GM12878 (cell line): Measurements from ENCODE around the gene RPS3. TPM values are rescaled to one million over a fixed set of nuclear protein-coding genes. Genes with fewer than 3 reads are reported as not detected.

Source experiments
- ATAC-seq: fragments of 200-7000 bp; cut with Tn5 transposase; 3 replicates; pipeline ENCODE4 v1.9.1; 2020; ENCODE audit warnings: mild to moderate bottlenecking, moderate library complexity
- BruUV-seq: library from RNA; stranded (reverse); fragments of 400-500 nt; replicated peaks from 2 replicates; lab custom pipeline; 2021; lab: Mats Ljungman, UMichigan
- CTCF ChIA-PET: fragments of 300-600 bp; sonication (Branson Sonifier 250); formaldehyde crosslinking; extraction: SDS; loops from one replicate; lab custom pipeline; 2021; ENCODE audit warnings: inconsistent platforms; lab: Yijun Ruan, JAX
- POLR2A ChIA-PET: fragments of 350-600 bp; formaldehyde crosslinking; extraction: SDS; loops from one replicate; lab custom pipeline; 2021; ENCODE audit warnings: inconsistent platforms; lab: Charles Lee
- RAD21 ChIA-PET: fragments of 300-600 bp; sonication (Branson Sonifier 250); formaldehyde crosslinking; loops from one replicate; lab custom pipeline; 2023; ENCODE audit warnings: antibody characterized with exemption; ENCODE audit not compliant: unreplicated experiment; lab: Charles Lee
- SMC1A ChIA-PET: fragments of 300-600 bp; sonication (Branson Sonifier 250); formaldehyde crosslinking; loops from one replicate; lab custom pipeline; 2023; ENCODE audit not compliant: unreplicated experiment, uncharacterized antibody; lab: Charles Lee
- DNase-seq: peaks from one replicate; pipeline ENCODE4 v3.0.0-alpha.2; 2011; ENCODE audit warnings: low read depth, low spot score
- FAIRE-seq: peaks from 3 replicates; lab custom pipeline; 2011; peaks lifted over from hg19 to GRCh38; lab: Jason Lieb, UNC
- H2AFZ ChIP-seq: 2 replicates; pipeline ENCODE4 v1.6.0; 2011; ENCODE audit warnings: low read depth, low read length, control low read depth; ENCODE audit not compliant: control insufficient read depth
- H3K27ac ChIP-seq: 2 replicates; pipeline ENCODE4 v1.5.1; 2011; ENCODE audit warnings: control low read depth; ENCODE audit not compliant: control insufficient read depth, insufficient read depth
- H3K27me3 ChIP-seq, 2 experiments: replicated peaks in 1 of 2; 2 replicates each; pipeline versions ENCODE4 v1.6.0 to v1.6.1; 2011; ENCODE audit warnings: low read length in 1 of 2; ENCODE audit not compliant: control insufficient read depth in 2 of 2, insufficient read depth in 2 of 2
- H3K36me3 ChIP-seq, 2 experiments: 2 replicates each; pipeline ENCODE4 v1.5.1; 2011; ENCODE audit warnings: low read length in 1 of 2; ENCODE audit not compliant: control insufficient read depth in 2 of 2, insufficient read depth in 2 of 2
- H3K4me1 ChIP-seq: 2 replicates; pipeline ENCODE4 v1.6.1; 2011; ENCODE audit warnings: mild to moderate bottlenecking, low read length, moderate library complexity, mixed read lengths; ENCODE audit not compliant: control insufficient read depth, insufficient read depth
- H3K4me2 ChIP-seq: 2 replicates; pipeline ENCODE4 v1.6.0; 2011; ENCODE audit warnings: control low read depth; ENCODE audit not compliant: control insufficient read depth, insufficient read depth
- H3K4me3 ChIP-seq: fragments of 200-600 bp; sonication (generic); 2 replicates; pipeline ENCODE4 v1.5.1; 2016
- H3K79me2 ChIP-seq: 2 replicates; pipeline ENCODE4 v1.6.0; 2011; ENCODE audit warnings: low read length; ENCODE audit not compliant: control insufficient read depth, insufficient read depth
- H3K9ac ChIP-seq: 2 replicates; pipeline ENCODE4 v1.8.0; 2011; ENCODE audit warnings: low read length, control low read depth, mixed read lengths; ENCODE audit not compliant: control insufficient read depth, insufficient read depth
- H3K9me3 ChIP-seq: replicated peaks from 3 replicates; pipeline ENCODE4 v1.5.1; 2011; ENCODE audit warnings: mild to moderate bottlenecking, low read length; ENCODE audit not compliant: control insufficient read depth, insufficient read depth
- H4K20me1 ChIP-seq: 2 replicates; pipeline ENCODE4 v1.6.0; 2011; ENCODE audit not compliant: control insufficient read depth, insufficient read depth
- IKZF2 ChIP-seq, 2 experiments: fragments of 450-650 bp; IDR thresholded peaks; 2 replicates each; pipeline ENCODE4 v1.6.1; 2017; ENCODE audit warnings: mild to moderate bottlenecking in 2 of 2, moderate library complexity in 2 of 2
- RCOR1 ChIP-seq: conservative IDR thresholded peaks from 2 replicates; pipeline ENCODE4 v1.6.1; 2012; ENCODE audit warnings: low read depth, low read length, improper control_type of control experiment
- WGBS: methylation state at CpG from one replicate; pipeline ENCODE4 v1.1.6; 2016; ENCODE audit warnings: low lambda C conversion rate; ENCODE audit not compliant: insufficient replicate concordance, insufficient coverage; ENCODE audit errors: missing lambda C conversion rate; 5-methylcytosine and 5-hydroxymethylcytosine counted together
- in situ Hi-C: fragments of 300-500 bp; cut with MboI; formaldehyde crosslinking; loops from 9 replicates; pipeline ENCODE4 v1.14.3; 2018; ENCODE audit warnings: mixed read lengths
- intact Hi-C: fragments of 100-400 bp; cut with micrococcal nuclease; formaldehyde crosslinking; loops from one replicate; pipeline ENCODE4 v1.14.2; 2022; ENCODE audit not compliant: unreplicated experiment
- polyA plus RNA-seq, 11 experiments: library from polyadenylated mRNA; depleted of rRNA in 4 of 11; unstranded in 6 of 11; stranded (reverse) in 5 of 11; fragments of >200 nt; fragmentation: Nextera tagmentation in 4 of 11; fragmentation: Illumina TruSeq in 1 of 11; extraction: Ambion mirVana in 4 of 11; extraction: Trizol in 1 of 11; gene quantifications; 1 replicate in 1 of 11; 2 replicates in 10 of 11; pipeline versions ENCODE4 v1.2.1 to v1.2.3, GENCODE V29; 2011 to 2016; ENCODE audit warnings: inconsistent platforms in 2 of 11, missing spikeins in 2 of 11, low read depth in 1 of 11
- total RNA-seq, 4 experiments: library from RNA; depleted of rRNA in 3 of 4; stranded (reverse); fragments of >200 nt in 3 of 4; fragmentation: Illumina TruSeq in 1 of 4; extraction: Trizol in 1 of 4; gene quantifications; 2 replicates each; pipeline versions ENCODE4 v1.2.1 to v1.2.3, GENCODE V29; 2013 to 2021
- TF ChIP-seq, protein P1 (sequence below): IDR thresholded peaks from 2 replicates; pipeline ENCODE4 v1.6.1; 2012; ENCODE audit warnings: mild to moderate bottlenecking, low read depth, low read length
- TF ChIP-seq, protein P2 (sequence below): fragments of 150-350 bp; IDR thresholded peaks from 2 replicates; pipeline ENCODE4 v1.6.1; 2016; ENCODE audit warnings: low read depth, low read length
- TF ChIP-seq, protein P3 (sequence below): fragments of 450-650 bp; IDR thresholded peaks from 2 replicates; pipeline ENCODE4 v1.6.1; 2017; ENCODE audit warnings: antibody characterized with exemption, mild to moderate bottlenecking, moderate library complexity

Gene RPS3
- total and polyA plus RNA-seq, 10 of the 15 experiments (the other 5 are each of a cell fraction or from before 2014, with no cell fraction given): 2,127 to 9,556 (median 4,327) TPM

DNA sequence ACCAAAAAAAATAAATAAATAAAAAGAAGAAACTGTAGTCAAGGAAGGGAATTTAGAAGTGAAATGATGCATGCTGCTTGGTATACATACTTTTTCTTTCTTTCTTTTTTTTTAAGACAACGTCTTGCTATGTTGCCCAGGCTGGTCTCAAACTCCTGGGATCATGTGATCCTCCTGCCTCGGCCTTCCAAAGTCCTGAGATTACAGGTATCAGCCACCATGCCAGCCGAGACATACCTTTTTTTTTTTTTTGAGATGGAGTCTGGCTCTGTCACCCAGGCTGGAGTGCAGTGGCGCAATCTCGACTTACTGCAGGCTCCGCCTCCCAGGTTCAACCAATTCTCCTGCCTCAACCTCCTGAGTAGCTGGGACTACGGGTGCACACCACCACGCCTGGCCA is 26.1 kb upstream of the RPS3 start (continued):
- TF ChIP-seq, protein P1, sequence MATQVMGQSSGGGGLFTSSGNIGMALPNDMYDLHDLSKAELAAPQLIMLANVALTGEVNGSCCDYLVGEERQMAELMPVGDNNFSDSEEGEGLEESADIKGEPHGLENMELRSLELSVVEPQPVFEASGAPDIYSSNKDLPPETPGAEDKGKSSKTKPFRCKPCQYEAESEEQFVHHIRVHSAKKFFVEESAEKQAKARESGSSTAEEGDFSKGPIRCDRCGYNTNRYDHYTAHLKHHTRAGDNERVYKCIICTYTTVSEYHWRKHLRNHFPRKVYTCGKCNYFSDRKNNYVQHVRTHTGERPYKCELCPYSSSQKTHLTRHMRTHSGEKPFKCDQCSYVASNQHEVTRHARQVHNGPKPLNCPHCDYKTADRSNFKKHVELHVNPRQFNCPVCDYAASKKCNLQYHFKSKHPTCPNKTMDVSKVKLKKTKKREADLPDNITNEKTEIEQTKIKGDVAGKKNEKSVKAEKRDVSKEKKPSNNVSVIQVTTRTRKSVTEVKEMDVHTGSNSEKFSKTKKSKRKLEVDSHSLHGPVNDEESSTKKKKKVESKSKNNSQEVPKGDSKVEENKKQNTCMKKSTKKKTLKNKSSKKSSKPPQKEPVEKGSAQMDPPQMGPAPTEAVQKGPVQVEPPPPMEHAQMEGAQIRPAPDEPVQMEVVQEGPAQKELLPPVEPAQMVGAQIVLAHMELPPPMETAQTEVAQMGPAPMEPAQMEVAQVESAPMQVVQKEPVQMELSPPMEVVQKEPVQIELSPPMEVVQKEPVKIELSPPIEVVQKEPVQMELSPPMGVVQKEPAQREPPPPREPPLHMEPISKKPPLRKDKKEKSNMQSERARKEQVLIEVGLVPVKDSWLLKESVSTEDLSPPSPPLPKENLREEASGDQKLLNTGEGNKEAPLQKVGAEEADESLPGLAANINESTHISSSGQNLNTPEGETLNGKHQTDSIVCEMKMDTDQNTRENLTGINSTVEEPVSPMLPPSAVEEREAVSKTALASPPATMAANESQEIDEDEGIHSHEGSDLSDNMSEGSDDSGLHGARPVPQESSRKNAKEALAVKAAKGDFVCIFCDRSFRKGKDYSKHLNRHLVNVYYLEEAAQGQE: no peak
- TF ChIP-seq, all 136 proteins: peak for 0

DNA sequence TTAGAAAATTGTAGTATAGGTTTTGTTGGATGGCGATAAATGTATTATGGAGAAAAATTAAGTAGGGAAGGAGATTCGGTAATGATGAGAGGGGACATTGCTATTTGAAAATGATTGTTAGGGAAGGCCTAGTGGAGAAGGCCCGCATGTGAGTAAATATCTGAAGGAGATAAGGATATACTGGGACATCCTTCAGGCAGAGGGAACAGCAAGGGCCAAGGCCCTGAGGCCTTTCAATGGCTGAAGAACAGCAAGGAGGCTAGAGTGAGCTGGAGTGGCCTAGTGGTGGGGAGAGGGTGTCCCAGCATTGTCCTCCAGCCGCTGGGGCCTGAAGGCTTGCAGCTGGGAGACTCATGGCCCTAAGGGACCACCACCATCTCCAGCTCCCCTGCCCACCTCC is 24.7 kb upstream of the RPS3 start:
- ChIA-PET SMC1A (interaction anchor here (1.9 kb wide), 1 partner anchor 95 kb away, joined by 8 read pairs; no protein-coding TSS in a partner anchor), RAD21 (no interaction called here), POLR2A (no interaction called here), CTCF (interaction anchor here (0.6 to 0.7 kb wide), 2 partner anchors 39 to 192 kb away, joined by 3 to 7 read pairs; no protein-coding TSS in a partner anchor)
- 83% methylated on average over 4 of the region's 4 CpGs for WGBS
- Histone ChIP-seq H3K27me3 (no peaks in the 10 kb centered on the region; a peak in 2 of 4 replicates), H3K9me3 (no peaks in the 10 kb centered on the region; the same call in 2 of the 3 replicates), H4K20me1 (no peaks in the 10 kb centered on the region), H3K4me1 (no peaks in the 10 kb centered on the region), H3K27ac (no peak overlapping the region), H3K4me2 (no peak overlapping the region), H3K79me2 (no peaks in the 10 kb centered on the region), H3K4me3 (no peak overlapping the region), H3K36me3 (no peaks in the 10 kb centered on the region), H2AFZ (no peak overlapping the region), H3K9ac (no peak overlapping the region)
- no peak for FAIRE-seq
- no peak for DNase-seq
- no peak for ATAC-seq
- in situ Hi-C loops (no loop called here), intact Hi-C loops (no loop called here)
- no TSS peak for BruUV-seq
- TF ChIP-seq IKZF2 (IDR thresholded peaks at IDR 0.05): no peak
- TF ChIP-seq, protein P2, sequence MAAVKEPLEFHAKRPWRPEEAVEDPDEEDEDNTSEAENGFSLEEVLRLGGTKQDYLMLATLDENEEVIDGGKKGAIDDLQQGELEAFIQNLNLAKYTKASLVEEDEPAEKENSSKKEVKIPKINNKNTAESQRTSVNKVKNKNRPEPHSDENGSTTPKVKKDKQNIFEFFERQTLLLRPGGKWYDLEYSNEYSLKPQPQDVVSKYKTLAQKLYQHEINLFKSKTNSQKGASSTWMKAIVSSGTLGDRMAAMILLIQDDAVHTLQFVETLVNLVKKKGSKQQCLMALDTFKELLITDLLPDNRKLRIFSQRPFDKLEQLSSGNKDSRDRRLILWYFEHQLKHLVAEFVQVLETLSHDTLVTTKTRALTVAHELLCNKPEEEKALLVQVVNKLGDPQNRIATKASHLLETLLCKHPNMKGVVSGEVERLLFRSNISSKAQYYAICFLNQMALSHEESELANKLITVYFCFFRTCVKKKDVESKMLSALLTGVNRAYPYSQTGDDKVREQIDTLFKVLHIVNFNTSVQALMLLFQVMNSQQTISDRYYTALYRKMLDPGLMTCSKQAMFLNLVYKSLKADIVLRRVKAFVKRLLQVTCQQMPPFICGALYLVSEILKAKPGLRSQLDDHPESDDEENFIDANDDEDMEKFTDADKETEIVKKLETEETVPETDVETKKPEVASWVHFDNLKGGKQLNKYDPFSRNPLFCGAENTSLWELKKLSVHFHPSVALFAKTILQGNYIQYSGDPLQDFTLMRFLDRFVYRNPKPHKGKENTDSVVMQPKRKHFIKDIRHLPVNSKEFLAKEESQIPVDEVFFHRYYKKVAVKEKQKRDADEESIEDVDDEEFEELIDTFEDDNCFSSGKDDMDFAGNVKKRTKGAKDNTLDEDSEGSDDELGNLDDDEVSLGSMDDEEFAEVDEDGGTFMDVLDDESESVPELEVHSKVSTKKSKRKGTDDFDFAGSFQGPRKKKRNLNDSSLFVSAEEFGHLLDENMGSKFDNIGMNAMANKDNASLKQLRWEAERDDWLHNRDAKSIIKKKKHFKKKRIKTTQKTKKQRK: no peak
- TF ChIP-seq, protein P3, sequence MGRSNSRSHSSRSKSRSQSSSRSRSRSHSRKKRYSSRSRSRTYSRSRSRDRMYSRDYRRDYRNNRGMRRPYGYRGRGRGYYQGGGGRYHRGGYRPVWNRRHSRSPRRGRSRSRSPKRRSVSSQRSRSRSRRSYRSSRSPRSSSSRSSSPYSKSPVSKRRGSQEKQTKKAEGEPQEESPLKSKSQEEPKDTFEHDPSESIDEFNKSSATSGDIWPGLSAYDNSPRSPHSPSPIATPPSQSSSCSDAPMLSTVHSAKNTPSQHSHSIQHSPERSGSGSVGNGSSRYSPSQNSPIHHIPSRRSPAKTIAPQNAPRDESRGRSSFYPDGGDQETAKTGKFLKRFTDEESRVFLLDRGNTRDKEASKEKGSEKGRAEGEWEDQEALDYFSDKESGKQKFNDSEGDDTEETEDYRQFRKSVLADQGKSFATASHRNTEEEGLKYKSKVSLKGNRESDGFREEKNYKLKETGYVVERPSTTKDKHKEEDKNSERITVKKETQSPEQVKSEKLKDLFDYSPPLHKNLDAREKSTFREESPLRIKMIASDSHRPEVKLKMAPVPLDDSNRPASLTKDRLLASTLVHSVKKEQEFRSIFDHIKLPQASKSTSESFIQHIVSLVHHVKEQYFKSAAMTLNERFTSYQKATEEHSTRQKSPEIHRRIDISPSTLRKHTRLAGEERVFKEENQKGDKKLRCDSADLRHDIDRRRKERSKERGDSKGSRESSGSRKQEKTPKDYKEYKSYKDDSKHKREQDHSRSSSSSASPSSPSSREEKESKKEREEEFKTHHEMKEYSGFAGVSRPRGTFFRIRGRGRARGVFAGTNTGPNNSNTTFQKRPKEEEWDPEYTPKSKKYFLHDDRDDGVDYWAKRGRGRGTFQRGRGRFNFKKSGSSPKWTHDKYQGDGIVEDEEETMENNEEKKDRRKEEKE: no peak
- TF ChIP-seq RCOR1: no peak
- TF ChIP-seq, protein P1: no peak
